Activated T-cell treated with anti-CD3 and anti-CD28 coated beads, Interleukin-2, amount 50 U/mL, for 72 hours (primary cell): ENCODE results near the gene PCID2. TPM values are rescaled to one million over a fixed set of nuclear protein-coding genes. Genes with fewer than 3 reads are reported as not detected.
"Not testable (repeated sequence)": the region's sequence is repeated elsewhere in the genome, so short reads cannot be mapped to it uniquely, and the experiment has no call there.

Experiments used
- ATAC-seq, 2 donors: fragments of 150-1000 bp; cut with Tn5 transposase; replicated peaks in 1 of 2; 2 replicates each; pipeline ENCODE4 v1.10.0; 2021; ENCODE audit warnings: moderate library complexity in 2 of 2, mild to moderate bottlenecking in 1 of 2
- DNase-seq, 2 donors: peaks; one replicate each; pipeline ENCODE4 v3.0.0; 2021 to 2022; ENCODE audit warnings: mixed read lengths in 1 of 2
- H3K27ac Mint-ChIP-seq: one replicate; pipeline ENCODE4 v1.8.0; 2022; ENCODE audit warnings: mild to moderate bottlenecking, moderate library complexity, mixed read lengths
- H3K27me3 Mint-ChIP-seq: one replicate; pipeline ENCODE4 v1.8.0; 2022; ENCODE audit warnings: low read depth, mixed read lengths
- H3K36me3 Mint-ChIP-seq, 2 donors: one replicate each; pipeline ENCODE4 v1.8.0; 2022; ENCODE audit warnings: mixed read lengths in 2 of 2, mild to moderate bottlenecking in 1 of 2; ENCODE audit not compliant: insufficient read depth in 2 of 2
- H3K4me1 Mint-ChIP-seq: one replicate; pipeline ENCODE4 v1.8.0; 2022; ENCODE audit warnings: low read depth, mixed read lengths
- H3K4me3 Mint-ChIP-seq, 2 donors: one replicate each; pipeline ENCODE4 v1.8.0; 2022; ENCODE audit warnings: mild to moderate bottlenecking in 2 of 2, mixed read lengths in 2 of 2, moderate library complexity in 2 of 2
- H3K9me3 Mint-ChIP-seq, 2 donors: one replicate each; pipeline ENCODE4 v1.8.0; 2022; ENCODE audit warnings: mixed read lengths in 2 of 2
- total RNA-seq, 2 donors: library from RNA; stranded (reverse); gene quantifications; one replicate each; pipeline ENCODE4 v1.2.3, GENCODE V29; 2022

The PCID2 gene
- total RNA-seq, 2 donors from 2014 or later: 76.8 to 83.1 TPM

- H3K4me3 Mint-ChIP-seq: no peak overlapping the region
- peaks cover 2% of the 10 kb centered on the region in 2 donors for H3K9me3 Mint-ChIP-seq
- H3K4me1 Mint-ChIP-seq: peaks cover 16% of the 10 kb centered on the region
- no peaks in the 10 kb centered on the region for H3K27me3 Mint-ChIP-seq
- no peak for ATAC-seq
- DNase-seq: no peak
- H3K27ac Mint-ChIP-seq: no peak overlapping the region
- H3K36me3 Mint-ChIP-seq: peaks cover 8 to 18% of the 10 kb centered on the region in 2 donors
Measured at GRCh38 chr13:113164492-113164891, 44.0 kb downstream of the PCID2 start.

GRCh38 chr13:113162783-113163685, 45.4 kb downstream of the PCID2 start:
- no peaks in the 10 kb centered on the region for H3K27me3 Mint-ChIP-seq
- ATAC-seq: peak; percentile 27 to 46
- H3K27ac Mint-ChIP-seq: peak overlapping the region; percentile 21
- H3K9me3 Mint-ChIP-seq: peaks cover 0 to 2% of the 10 kb centered on the region in 2 donors
- no peak for DNase-seq
- H3K4me3 Mint-ChIP-seq: peak overlapping the region; percentile 38 to 54
- H3K4me1 Mint-ChIP-seq: peaks cover 16% of the 10 kb centered on the region
- H3K36me3 Mint-ChIP-seq: peaks cover 2 to 4% of the 10 kb centered on the region in 2 donors

- not testable (repeated sequence) for H3K27ac Mint-ChIP-seq, H3K4me3 Mint-ChIP-seq, H3K9me3 Mint-ChIP-seq, DNase-seq, H3K27me3 Mint-ChIP-seq, H3K36me3 Mint-ChIP-seq, ATAC-seq
- peaks cover 16% of the 10 kb centered on the region for H3K4me1 Mint-ChIP-seq
Measured at GRCh38 chr13:113161975-113162374, 46.5 kb downstream of the PCID2 start.

GRCh38 chr13:113161433-113161832, 47.0 kb downstream of the PCID2 start:
- H3K27ac Mint-ChIP-seq: no peak overlapping the region
- H3K4me1 Mint-ChIP-seq: peaks cover 13% of the 10 kb centered on the region
- peaks cover 1 to 4% of the 10 kb centered on the region in 2 donors for H3K36me3 Mint-ChIP-seq
- H3K27me3 Mint-ChIP-seq: no peaks in the 10 kb centered on the region
- DNase-seq: no peak
- peak overlapping the region; percentile 52 to 58 for H3K4me3 Mint-ChIP-seq
- ATAC-seq: peak in 1 of 2 donors; percentile 19
- H3K9me3 Mint-ChIP-seq: peaks cover 0 to 2% of the 10 kb centered on the region in 2 donors

- DNase-seq (no peak), ATAC-seq (no peak)
- Mint-ChIP-seq H3K4me1 (peaks cover 8% of the 10 kb centered on the region), H3K27me3 (no peaks in the 10 kb centered on the region), H3K36me3 (peaks cover 2 to 4% of the 10 kb centered on the region in 2 donors), H3K4me3 (peak overlapping the region; percentile 52 to 58), H3K27ac (no peak overlapping the region), H3K9me3 (peaks cover 0 to 2% of the 10 kb centered on the region in 2 donors)
Measured at GRCh38 chr13:113160983-113161382, 47.5 kb downstream of the PCID2 start.

GRCh38 chr13:113159701-113160100, 48.8 kb downstream of the PCID2 start:
- H3K27ac Mint-ChIP-seq: no peak overlapping the region
- H3K4me3 Mint-ChIP-seq: no peak overlapping the region
- H3K36me3 Mint-ChIP-seq: peaks cover 11 to 15% of the 10 kb centered on the region in 2 donors
- no peak for ATAC-seq
- no peaks in the 10 kb centered on the region for H3K27me3 Mint-ChIP-seq
- peaks cover 7% of the 10 kb centered on the region for H3K4me1 Mint-ChIP-seq
- DNase-seq: no peak
- H3K9me3 Mint-ChIP-seq: peaks cover 10% of the 10 kb centered on the region in 2 donors

GRCh38 chr13:113158946-113159345, 49.5 kb downstream of the PCID2 start:
- Mint-ChIP-seq H3K4me1 (peaks cover 7% of the 10 kb centered on the region), H3K27me3 (no peaks in the 10 kb centered on the region), H3K27ac (no peak overlapping the region), H3K9me3 (peaks cover 10% of the 10 kb centered on the region in 2 donors), H3K36me3 (peaks cover 11 to 15% of the 10 kb centered on the region in 2 donors), H3K4me3 (no peak overlapping the region)
- DNase-seq: no peak
- ATAC-seq: no peak

GRCh38 chr13:113157929-113158747, 50.3 kb downstream of the PCID2 start, which contains the start of gene PROZ:
TSS of gene PROZ (plus strand) at chr13:113158648. CDS start at chr13:113158661, 13 bp downstream.
- H3K27ac Mint-ChIP-seq: no peak within 1 kb of the TSS
- peaks cover 11 to 16% of the 10 kb centered on the region in 2 donors for H3K36me3 Mint-ChIP-seq
- no peaks in the 10 kb centered on the region for H3K27me3 Mint-ChIP-seq
- H3K4me3 Mint-ChIP-seq: no peak within 1 kb of the TSS
- no peak for DNase-seq
- no peak for ATAC-seq
- H3K9me3 Mint-ChIP-seq: peaks cover 10% of the 10 kb centered on the region in 2 donors
- peaks cover 7% of the 10 kb centered on the region for H3K4me1 Mint-ChIP-seq

- Mint-ChIP-seq H3K27me3 (peaks cover 7% of the 10 kb centered on the region), H3K4me1 (peaks cover 14% of the 10 kb centered on the region), H3K9me3 (peaks cover 10% of the 10 kb centered on the region in 2 donors), H3K27ac (no peak overlapping the region), H3K36me3 (peaks cover 14 to 18% of the 10 kb centered on the region in 2 donors), H3K4me3 (no peak overlapping the region)
- no peak for DNase-seq
- no peak for ATAC-seq
Measured at GRCh38 chr13:113157206-113157928, 51.1 kb downstream of the PCID2 start.

- Mint-ChIP-seq H3K36me3 (peaks cover 14 to 18% of the 10 kb centered on the region in 2 donors), H3K9me3 (peaks cover 10% of the 10 kb centered on the region in 2 donors), H3K4me1 (peaks cover 14% of the 10 kb centered on the region), H3K27me3 (peaks cover 10% of the 10 kb centered on the region), H3K27ac (no peak overlapping the region), H3K4me3 (no peak overlapping the region)
- ATAC-seq (no peak), DNase-seq (no peak)
Measured at GRCh38 chr13:113155982-113156655, 52.4 kb downstream of the PCID2 start.

- Mint-ChIP-seq H3K27ac (no peak overlapping the region), H3K4me3 (peak overlapping the region; percentile 54 to 78), H3K4me1 (peaks cover 11% of the 10 kb centered on the region), H3K27me3 (peaks cover 10% of the 10 kb centered on the region), H3K9me3 (peaks cover 10% of the 10 kb centered on the region in 2 donors), H3K36me3 (peaks cover 14 to 18% of the 10 kb centered on the region in 2 donors)
- ATAC-seq (no peak), DNase-seq (no peak)
Measured at GRCh38 chr13:113155201-113155600, 53.3 kb downstream of the PCID2 start.
